ENCODE results near the gene GRK1.

The GRK1 gene

DNA sequence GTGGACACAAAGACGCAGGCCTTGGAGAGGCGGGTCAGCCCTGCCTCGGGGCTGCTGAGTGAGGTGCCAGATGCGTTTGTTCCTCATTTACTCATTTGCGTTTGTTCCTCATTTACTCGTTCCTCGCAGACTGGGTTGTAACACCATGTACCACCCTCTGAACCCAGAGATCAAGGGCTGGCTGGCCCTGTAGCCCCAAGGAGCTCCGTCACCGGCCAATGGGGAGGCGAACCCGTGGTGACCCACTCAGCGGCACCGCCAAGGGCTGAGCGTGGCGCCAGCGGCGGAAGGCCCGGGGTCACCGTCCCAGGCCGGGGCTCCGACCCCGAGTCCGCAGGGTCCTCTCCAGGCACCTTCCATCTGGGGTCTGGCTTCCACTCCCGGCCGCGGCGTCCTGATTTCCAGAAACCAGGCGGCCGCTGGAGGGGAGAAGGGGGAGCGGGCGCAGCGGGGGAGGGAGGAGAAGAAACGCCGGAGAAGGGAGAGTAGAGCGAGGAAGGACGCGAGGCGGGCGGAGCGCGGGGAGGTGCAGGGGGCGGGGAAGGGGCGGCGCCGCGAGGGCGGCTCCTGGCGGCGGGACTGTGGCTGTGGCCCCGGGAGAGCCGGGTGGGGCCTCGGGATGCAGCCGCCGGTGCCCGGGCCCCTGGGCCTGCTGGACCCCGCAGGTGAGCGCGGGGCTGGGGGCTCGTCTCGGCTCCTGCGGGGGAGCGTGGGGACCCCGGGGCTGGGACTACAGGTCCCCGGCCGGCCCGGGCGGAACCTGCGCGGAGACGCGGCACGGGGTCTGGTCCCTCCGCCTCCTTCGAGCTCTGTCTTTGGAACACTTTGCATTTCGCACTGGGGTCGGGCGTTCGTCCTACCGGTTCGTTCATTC, 91.9 kb downstream of the GRK1 start, which contains the start of gene TMEM255B:
TSS of gene TMEM255B (plus strand) at position 576 of the 874 bp plus-strand sequence. CDS start at position 620, 44 bp downstream.
- DNase-seq (ENCODE audit: low read depth) = no peak

DNA sequence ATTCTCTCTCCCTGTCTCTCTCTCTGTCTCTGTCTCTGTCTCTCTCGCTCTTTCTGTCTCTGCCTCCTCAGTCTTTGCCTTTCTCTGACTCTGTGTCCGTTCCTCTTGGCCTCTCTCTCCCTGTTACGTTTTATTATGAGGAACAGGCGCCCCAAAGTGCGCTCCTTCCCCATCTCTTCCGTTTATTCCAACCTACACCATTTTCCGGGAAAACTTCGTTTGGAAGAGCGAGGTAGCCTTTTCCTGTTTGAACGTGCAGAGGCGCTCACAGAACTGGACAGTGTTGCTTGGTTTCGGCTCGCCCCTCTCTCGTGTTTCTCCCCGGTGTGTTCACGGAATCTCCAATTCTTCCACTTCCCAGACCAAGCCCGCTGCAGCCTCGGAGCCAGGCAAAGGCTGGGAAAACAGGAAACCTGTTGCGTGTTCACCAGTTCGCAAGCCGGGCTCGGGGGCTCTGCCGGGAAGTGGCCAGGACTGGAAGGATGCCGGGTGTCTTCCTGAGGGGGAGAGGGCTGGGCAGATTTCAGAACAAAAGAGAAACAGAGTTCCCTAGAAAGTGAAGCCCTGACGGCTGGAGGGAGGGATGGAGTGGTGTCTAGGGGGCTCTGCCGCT, 92.6 kb downstream of the GRK1 start:
- no peak for DNase-seq (ENCODE audit: low read depth)

DNA sequence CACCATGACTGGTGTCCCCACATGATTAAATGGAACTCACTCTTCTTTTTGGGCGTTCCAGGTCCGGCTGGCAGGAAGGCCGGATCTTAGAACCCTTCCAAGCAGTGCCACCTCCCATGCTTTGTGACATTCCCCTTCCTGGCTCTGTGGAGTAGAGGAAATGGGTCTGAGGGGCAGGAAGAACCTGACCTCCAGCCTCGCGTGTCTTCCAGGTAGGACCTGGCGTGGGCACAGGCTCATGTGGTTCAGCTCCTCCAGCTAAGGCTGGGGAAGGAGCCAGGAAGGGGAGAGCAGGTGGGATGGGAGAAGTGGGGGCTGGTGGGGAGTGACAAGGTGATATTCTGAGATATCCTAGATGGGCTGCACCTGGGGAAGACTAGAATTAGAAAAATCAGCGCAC, 94.1 kb downstream of the GRK1 start:
- DNase-seq (ENCODE audit: low read depth) = no peak

- no peak for DNase-seq (ENCODE audit: low read depth)
Measured at GRCh38 chr13:113762075-113762474, 95.1 kb downstream of the GRK1 start.

DNA sequence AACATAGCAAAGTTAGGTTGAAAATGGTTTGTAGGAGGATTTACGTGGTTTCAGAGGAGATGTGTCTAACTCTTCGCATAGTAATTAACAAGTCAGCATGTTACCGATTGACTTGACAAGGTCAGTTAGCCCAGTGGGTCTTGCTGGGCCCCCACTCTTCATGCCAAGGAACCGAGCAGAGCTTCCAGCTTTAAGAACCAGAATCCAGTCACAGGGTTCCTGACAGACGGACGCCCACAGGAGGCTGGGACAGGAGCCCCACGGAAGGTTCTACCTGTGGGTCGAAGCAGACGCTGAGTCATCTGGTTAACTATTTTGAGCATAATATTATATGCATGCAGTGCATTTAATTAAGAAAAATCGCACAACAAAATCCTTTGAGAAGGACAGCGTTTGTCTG, 95.5 kb downstream of the GRK1 start:
- DNase-seq (ENCODE audit: low read depth) = no peak

GRCh38 chr13:113763254-113763653, 96.2 kb downstream of the GRK1 start:
- no peak for DNase-seq (ENCODE audit: low read depth)

DNA sequence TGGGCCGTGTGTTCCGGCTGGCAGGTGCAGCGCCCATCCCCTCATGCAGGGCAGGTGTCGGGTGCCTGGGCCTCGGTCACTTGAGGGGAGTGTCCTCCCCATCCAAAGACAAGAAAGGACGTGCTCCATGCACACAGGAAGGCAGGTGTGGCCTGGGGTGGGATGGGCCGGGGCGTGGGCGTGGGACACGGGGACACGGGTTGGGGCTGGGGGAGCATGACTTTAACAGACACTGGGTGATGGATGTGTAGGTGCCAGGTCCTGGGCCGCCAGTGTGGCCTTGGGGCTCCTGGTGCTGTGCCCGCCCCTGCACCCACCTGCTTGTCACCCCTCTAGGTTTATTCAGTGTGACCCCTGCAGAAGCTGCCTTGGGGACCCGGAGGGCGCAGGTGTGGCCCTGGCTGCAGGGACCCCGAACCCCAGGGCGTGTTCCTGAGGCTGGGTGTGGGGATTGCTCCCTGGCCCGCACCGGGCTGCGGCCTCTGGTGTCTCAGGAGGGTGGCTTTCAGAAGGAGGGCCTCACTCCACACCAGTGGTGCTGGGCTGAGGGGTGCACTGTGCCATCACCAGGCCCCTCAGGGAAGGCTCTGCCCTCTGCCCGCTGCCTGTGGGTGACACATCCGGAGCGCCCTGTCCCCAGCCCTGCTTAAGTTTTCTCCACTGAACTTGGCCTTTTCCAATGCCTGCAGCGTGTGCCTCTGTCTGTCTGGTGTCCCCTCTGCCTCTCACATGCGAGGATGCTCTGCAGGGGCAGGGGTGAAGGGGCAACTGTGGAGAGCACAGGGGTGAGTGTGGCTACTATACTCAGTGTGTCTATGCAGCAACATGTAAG, 97.2 kb downstream of the GRK1 start:
- DNase-seq (ENCODE audit: low read depth) = no peak

GRCh38 chr13:113764793-113765563, 98.0 kb downstream of the GRK1 start:
- DNase-seq (ENCODE audit: low read depth) = no peak

DNA sequence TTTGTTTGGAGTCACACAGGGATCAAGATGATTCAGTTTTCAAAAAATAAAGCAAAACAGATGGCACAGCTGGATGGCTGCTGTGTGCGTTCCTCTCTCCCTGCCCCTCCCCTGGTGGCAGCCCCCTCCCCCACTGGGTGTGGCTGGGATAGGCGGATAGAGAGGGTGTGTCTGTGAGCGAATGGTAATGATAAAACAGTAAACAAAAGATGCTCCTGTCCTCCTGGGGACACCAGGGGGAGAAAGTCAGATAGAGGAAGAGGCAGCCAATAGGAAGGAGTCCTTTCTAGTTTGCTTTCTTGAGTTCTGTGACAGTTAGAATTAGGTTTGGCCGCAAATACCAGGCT, 98.5 kb downstream of the GRK1 start:
- no peak for DNase-seq (ENCODE audit: low read depth)

- DNase-seq (ENCODE audit: low read depth) = no peak
Measured at GRCh38 chr13:113766035-113766800, 99.2 kb downstream of the GRK1 start.

DNA sequence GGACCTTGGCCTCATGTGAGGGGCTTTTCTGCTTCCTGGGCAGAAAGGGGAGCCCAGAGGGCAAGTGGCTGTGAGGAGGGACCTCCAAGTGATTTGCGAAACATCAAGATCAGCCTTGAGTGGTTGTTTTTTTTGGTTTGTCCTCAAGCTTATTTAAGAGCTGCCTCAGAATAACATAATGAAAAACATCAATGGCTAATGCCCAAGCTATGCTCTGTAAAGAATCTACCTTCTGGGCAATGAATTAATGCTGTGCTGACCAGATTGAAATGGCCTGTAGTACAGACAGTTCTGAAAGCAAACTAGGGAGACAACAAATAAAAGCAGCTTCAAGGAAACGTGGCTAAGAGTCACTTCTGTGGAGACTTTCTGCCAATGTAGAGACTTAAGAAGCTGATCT, 100.3 kb downstream of the GRK1 start:
- no peak for DNase-seq (ENCODE audit: low read depth)

DNA sequence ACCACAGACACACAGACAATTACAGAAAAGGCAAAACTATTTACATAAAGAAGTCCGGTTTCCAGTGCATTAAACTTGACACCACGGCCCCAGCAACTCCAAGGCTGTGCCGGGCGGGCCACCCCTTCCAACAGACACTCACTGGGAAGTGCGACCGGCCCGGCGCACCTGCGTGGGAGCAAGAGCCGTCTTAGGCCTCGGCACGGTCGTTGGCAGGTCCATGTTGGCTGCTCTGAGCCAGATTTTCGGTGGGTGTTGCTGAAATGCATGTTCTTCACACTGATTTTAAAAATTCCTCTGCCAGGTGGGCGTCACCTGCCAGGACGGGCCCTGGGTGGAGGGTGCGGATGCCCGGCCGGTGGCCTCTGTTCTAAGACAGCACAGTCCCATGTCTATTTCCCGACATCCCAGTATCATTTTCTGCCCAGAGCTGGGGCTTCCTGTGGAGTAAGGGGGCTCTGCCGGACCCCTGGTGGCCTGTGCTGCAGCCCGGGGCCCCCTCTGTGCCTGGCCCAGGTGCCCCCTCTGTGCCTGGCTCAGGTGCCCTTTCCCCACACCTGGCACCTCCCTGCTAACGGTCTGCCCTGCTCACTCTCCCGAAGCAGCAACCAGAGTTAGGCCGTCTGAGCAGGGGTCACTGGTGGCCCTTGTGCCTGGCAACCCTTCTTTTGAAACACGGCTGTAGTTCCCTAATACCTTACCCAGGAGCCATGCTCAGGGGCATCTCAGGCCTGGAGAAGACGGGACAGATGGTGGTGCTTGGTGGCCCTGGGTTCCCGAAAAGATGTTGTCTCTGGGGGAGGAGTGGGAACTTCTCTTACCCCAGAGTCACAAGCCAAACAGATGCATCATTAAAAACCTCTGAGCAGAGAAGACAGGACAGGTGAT, 101.2 kb downstream of the GRK1 start:
- no peak for DNase-seq (ENCODE audit: low read depth)

DNA sequence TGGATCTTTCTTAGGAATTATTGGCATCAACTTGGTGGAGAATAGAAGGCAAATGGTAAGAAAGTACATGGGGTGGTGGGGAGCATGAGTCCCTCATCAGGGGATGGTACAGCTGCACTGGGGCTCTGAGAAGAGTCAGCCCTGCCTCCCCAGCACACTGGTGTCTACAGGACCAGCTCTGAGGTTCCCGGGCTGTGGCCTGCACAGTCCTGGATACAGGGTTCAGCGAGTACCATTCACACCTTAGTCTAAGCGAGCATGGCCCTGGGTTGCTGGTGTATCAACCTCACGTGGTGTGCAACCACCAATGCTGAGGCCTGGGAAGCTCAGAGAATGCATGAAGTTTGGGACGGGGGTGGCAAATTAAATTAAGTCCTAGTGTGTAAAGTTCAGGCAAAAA, 102.1 kb downstream of the GRK1 start:
- DNase-seq (ENCODE audit: low read depth) = no peak

DNA sequence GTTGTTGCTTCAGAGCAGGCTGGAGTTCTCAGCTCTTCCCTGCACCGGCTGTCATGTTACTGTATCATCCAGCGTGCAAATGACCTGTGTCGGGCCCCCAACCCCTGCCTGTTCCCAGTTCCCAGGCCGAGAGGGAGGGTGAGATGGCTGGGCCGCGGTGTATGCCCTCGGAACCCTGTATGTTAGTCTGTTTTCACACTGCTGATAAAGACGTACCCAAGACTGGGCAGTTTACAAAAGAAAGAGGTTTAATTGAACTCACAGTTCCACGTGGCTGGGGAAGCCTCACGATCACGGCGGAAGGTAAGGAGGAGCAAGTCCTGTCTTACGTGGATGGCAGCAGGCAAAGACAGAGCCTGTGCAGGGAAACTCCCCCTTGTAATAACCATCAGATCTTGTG, 102.9 kb downstream of the GRK1 start:
- no peak for DNase-seq (ENCODE audit: low read depth)

GRCh38 chr13:113770441-113770840, 103.4 kb downstream of the GRK1 start:
- DNase-seq (ENCODE audit: low read depth) = no peak

- no peak for DNase-seq (ENCODE audit: low read depth)
Measured at GRCh38 chr13:113770937-113771336, 103.9 kb downstream of the GRK1 start.

DNA sequence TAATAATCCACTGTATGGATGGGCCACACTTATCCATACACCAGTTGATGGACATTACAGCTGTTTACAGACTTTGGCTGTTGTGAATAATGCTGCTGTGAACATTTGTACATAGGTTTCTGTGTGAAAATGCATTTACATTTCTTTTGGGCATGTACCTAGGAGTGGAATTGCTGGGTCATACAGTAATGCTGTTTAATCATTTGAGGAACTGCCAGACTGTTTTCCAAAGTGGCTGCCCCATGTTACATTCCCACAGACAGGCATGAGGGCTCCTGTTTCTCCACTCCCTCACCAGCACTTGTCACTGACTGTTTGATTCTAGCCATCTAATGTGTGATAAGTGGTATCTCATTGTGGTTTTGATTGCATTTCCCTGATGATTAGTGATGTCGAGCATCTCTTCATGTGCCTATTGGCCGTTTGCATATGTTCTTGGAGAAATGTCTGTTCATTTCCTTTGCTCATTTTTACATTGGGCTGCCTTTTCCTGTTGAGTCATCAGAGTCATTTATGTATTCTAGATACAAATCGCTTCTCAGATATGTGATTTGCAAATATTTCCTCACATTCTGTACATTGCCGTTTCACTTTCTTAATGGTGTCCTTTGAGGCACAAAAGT, 104.8 kb downstream of the GRK1 start:
- no peak for DNase-seq (ENCODE audit: low read depth)

DNA sequence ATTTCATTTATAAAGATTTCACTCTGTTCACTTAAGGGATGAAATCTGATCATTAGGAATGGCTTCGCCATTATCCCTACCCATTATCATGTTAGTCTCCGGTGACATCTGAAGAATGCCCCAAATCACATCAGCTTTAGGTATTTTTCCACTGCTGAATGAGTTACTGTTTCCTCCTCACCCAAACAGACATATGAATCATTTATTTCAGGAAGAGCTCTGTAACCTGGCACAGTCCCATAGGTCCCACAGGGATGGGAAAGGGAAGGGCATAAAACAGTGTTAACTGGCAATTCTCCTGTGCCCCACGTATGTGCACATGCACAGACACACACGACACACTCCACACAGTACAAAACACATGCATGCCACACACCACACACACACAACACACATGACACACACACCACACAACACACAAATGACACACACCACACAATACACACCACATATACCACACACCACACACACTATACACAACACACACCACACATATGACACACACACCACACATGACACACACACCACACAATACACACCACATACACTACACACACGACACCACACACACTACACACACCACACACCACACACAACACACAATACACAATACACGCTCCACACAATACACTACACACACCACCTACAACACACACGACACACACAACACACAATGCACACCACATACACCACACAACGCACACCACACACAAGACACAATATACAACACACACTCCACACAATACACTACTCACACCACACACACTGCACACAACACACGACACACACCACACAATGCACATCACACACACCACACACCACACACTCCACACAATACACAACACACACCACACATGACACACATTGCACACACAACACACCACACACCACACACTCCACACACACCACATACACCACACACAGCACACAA, 107.4 kb downstream of the GRK1 start:
- DNase-seq (ENCODE audit: low read depth) = no peak
